NCI-H2227 treated with DMSO at 0.1 percent for 48 hours (cell line): ENCODE data around the gene GARS1.

Source experiments
- DNase-seq: peaks from one replicate; lab custom pipeline; 2025; lab: John Stamatoyannopoulos, UW

The GARS1 gene

GRCh38 chr7:30655096-30655970, 60.7 kb downstream of the GARS1 start:
- no peak for DNase-seq

GRCh38 chr7:30656006-30656957, 61.6 kb downstream of the GARS1 start:
- no peak for DNase-seq

- no peak for DNase-seq
Observed at GRCh38 chr7:30657131-30657530, 62.5 kb downstream of the GARS1 start.

GRCh38 chr7:30658479-30659074, 63.9 kb downstream of the GARS1 start:
- no peak for DNase-seq

- DNase-seq: no peak
Observed at GRCh38 chr7:30659312-30659711, 64.6 kb downstream of the GARS1 start.

- DNase-seq: no peak
Observed at GRCh38 chr7:30660331-30661255, 65.9 kb downstream of the GARS1 start.

- no peak for DNase-seq
Observed at GRCh38 chr7:30661926-30662325, 67.2 kb downstream of the GARS1 start.

GRCh38 chr7:30662431-30662939, 67.8 kb downstream of the GARS1 start:
- DNase-seq: no peak

GRCh38 chr7:30663414-30663813, 68.7 kb downstream of the GARS1 start:
- no peak for DNase-seq

GRCh38 chr7:30664184-30664885, 69.7 kb downstream of the GARS1 start:
- no peak for DNase-seq

GRCh38 chr7:30665043-30665442, 70.4 kb downstream of the GARS1 start:
- DNase-seq: no peak

GRCh38 chr7:30665449-30665848, 70.8 kb downstream of the GARS1 start:
- no peak for DNase-seq

- no peak for DNase-seq
Observed at GRCh38 chr7:30667172-30667571, 72.5 kb downstream of the GARS1 start.

- no peak for DNase-seq
Observed at GRCh38 chr7:30668102-30668501, 73.4 kb downstream of the GARS1 start.

- no peak for DNase-seq
Observed at GRCh38 chr7:30671793-30672465, 77.3 kb downstream of the GARS1 start.

- DNase-seq: no peak
Observed at GRCh38 chr7:30674420-30674819, 79.7 kb downstream of the GARS1 start.

GRCh38 chr7:30674876-30675275, 80.2 kb downstream of the GARS1 start:
- no peak for DNase-seq

- no peak for DNase-seq
Observed at GRCh38 chr7:30678805-30679204, 84.1 kb downstream of the GARS1 start.

GRCh38 chr7:30679664-30680063, 85.0 kb downstream of the GARS1 start:
- no peak for DNase-seq

- DNase-seq: no peak
Observed at GRCh38 chr7:30681331-30681797, 86.7 kb downstream of the GARS1 start.
